Mononuclear cell (primary cell): ENCODE data around the gene RNF5. TPM values are rescaled to one million over a fixed set of nuclear protein-coding genes. Genes with fewer than 3 reads are reported as not detected.

Experiments
- H3K27me3 ChIP-seq: 2 replicates; pipeline ENCODE4 v1.6.0; 2011; ENCODE audit warnings: low read length, control low read depth; ENCODE audit not compliant: insufficient read depth
- H3K4me1 ChIP-seq: 2 replicates; pipeline ENCODE4 v1.5.1; 2011; ENCODE audit warnings: mild to moderate bottlenecking, low read length, control low read depth; ENCODE audit not compliant: insufficient read depth
- H3K4me3 ChIP-seq: 2 replicates; pipeline ENCODE4 v1.5.1; 2011; ENCODE audit warnings: mild to moderate bottlenecking, low read length, moderate library complexity
- H3K9me3 ChIP-seq: 2 replicates; pipeline ENCODE4 v1.5.1; 2011; ENCODE audit warnings: low read depth, mild to moderate bottlenecking, control low read depth, low read length
- total RNA-seq: library from RNA; depleted of rRNA; stranded (reverse); fragments of >200 nt; gene quantifications from one replicate; pipeline ENCODE4 v1.2.3, GENCODE V29; 2012

RNF5 gene
- total RNA-seq, 1 donor = 13.2 TPM

- peaks cover 46% of the 10 kb centered on the region for H3K27me3 ChIP-seq
- H3K4me1 ChIP-seq = peaks cover 24% of the 10 kb centered on the region
- H3K9me3 ChIP-seq = no peaks in the 10 kb centered on the region
- peak overlapping the region; percentile 34 for H3K4me3 ChIP-seq
These were observed 29.7 kb upstream of the RNF5 start for GRCh38 chr6:32148289-32149091.

GRCh38 chr6:32149092-32149755 is 29.0 kb upstream of the RNF5 start:
- H3K9me3 ChIP-seq = no peaks in the 10 kb centered on the region
- peak overlapping the region; percentile 34 for H3K4me3 ChIP-seq
- H3K4me1 ChIP-seq = peaks cover 30% of the 10 kb centered on the region
- H3K27me3 ChIP-seq = peaks cover 46% of the 10 kb centered on the region

- Histone ChIP-seq H3K9me3 (no peaks in the 10 kb centered on the region), H3K27me3 (peaks cover 46% of the 10 kb centered on the region), H3K4me3 (no peak overlapping the region), H3K4me1 (peaks cover 40% of the 10 kb centered on the region)
These were observed 28.0 kb upstream of the RNF5 start for GRCh38 chr6:32149932-32150870.

GRCh38 chr6:32151181-32151862 is 26.9 kb upstream of the RNF5 start:
- H3K27me3 ChIP-seq = peaks cover 46% of the 10 kb centered on the region
- H3K4me1 ChIP-seq = peaks cover 46% of the 10 kb centered on the region
- H3K4me3 ChIP-seq = no peak overlapping the region
- H3K9me3 ChIP-seq = no peaks in the 10 kb centered on the region

GRCh38 chr6:32151863-32152768 is 26.1 kb upstream of the RNF5 start, which contains the start of gene PRRT1:
TSS of gene PRRT1 (minus strand) at chr6:32151939. CDS start at chr6:32151827, 112 bp downstream.
- no peaks in the 10 kb centered on the region for H3K9me3 ChIP-seq
- H3K4me3 ChIP-seq = no peak within 1 kb of the TSS
- H3K4me1 ChIP-seq = peaks cover 46% of the 10 kb centered on the region
- H3K27me3 ChIP-seq = peaks cover 46% of the 10 kb centered on the region

- Histone ChIP-seq H3K4me1 (peaks cover 45% of the 10 kb centered on the region), H3K27me3 (peaks cover 40% of the 10 kb centered on the region), H3K4me3 (no peak overlapping the region), H3K9me3 (no peaks in the 10 kb centered on the region)
These were observed 25.2 kb upstream of the RNF5 start for GRCh38 chr6:32152769-32153563.

- Histone ChIP-seq H3K27me3 (peaks cover 33% of the 10 kb centered on the region), H3K4me3 (peak within 1 kb of the TSS; percentile 49), H3K4me1 (peaks cover 36% of the 10 kb centered on the region), H3K9me3 (no peaks in the 10 kb centered on the region)
These were observed 24.4 kb upstream of the RNF5 start, which contains the start of gene PPT2 for GRCh38 chr6:32153564-32154513. TSS of gene PPT2 (plus strand) at chr6:32154141. CDS start at chr6:32154595, 454 bp downstream.

GRCh38 chr6:32154514-32155161 is 23.6 kb upstream of the RNF5 start:
- H3K27me3 ChIP-seq = peaks cover 27% of the 10 kb centered on the region
- peak overlapping the region; percentile 49 for H3K4me3 ChIP-seq
- H3K9me3 ChIP-seq = no peaks in the 10 kb centered on the region
- H3K4me1 ChIP-seq = peaks cover 31% of the 10 kb centered on the region

GRCh38 chr6:32156891-32157290 is 21.3 kb upstream of the RNF5 start:
- peaks cover 13% of the 10 kb centered on the region for H3K27me3 ChIP-seq
- no peaks in the 10 kb centered on the region for H3K9me3 ChIP-seq
- peaks cover 31% of the 10 kb centered on the region for H3K4me1 ChIP-seq

GRCh38 chr6:32158052-32158451 is 20.2 kb upstream of the RNF5 start:
- Histone ChIP-seq H3K4me1 (peaks cover 26% of the 10 kb centered on the region), H3K4me3 (no peak overlapping the region), H3K9me3 (no peaks in the 10 kb centered on the region), H3K27me3 (peaks cover 2% of the 10 kb centered on the region)

More at GRCh38 chr6:32156891-32157290, 21.3 kb upstream of the RNF5 start:
- no peak overlapping the region for H3K4me3 ChIP-seq

GRCh38 chr6:32163559-32164258 is 14.5 kb upstream of the RNF5 start:
- H3K4me1 ChIP-seq = no peaks in the 10 kb centered on the region
- H3K9me3 ChIP-seq = no peaks in the 10 kb centered on the region
- H3K27me3 ChIP-seq = no peaks in the 10 kb centered on the region
- no peak overlapping the region for H3K4me3 ChIP-seq
